Mesendoderm (in vitro differentiated cells): ENCODE results near the gene KRT17.

Experiments
- DNase-seq: peaks from one replicate; pipeline ENCODE4 v3.0.0; 2013
- H2AK5ac ChIP-seq: 2 replicates; pipeline ENCODE4 v1.6.1; 2013; ENCODE audit warnings: low read length, inconsistent platforms
- H2BK120ac ChIP-seq: 2 replicates; pipeline ENCODE4 v1.6.1; 2013; ENCODE audit warnings: low read depth, mild to moderate bottlenecking, low read length, moderate library complexity, mixed read lengths
- H2BK15ac ChIP-seq: replicated peaks from 2 replicates; pipeline ENCODE4 v1.6.1; 2013; ENCODE audit warnings: low read depth, mild to moderate bottlenecking, moderate library complexity
- H2BK5ac ChIP-seq: 2 replicates; pipeline ENCODE4 v1.6.1; 2013; ENCODE audit warnings: low read length, inconsistent platforms
- H3K18ac ChIP-seq: 2 replicates; pipeline ENCODE4 v1.6.1; 2013; ENCODE audit warnings: mild to moderate bottlenecking, low read length, mixed read lengths
- H3K23ac ChIP-seq: one replicate; pipeline ENCODE4 v1.6.1; 2013; ENCODE audit warnings: low read length
- H3K27ac ChIP-seq: 2 replicates; pipeline ENCODE4 v1.5.1; 2013; ENCODE audit warnings: low read depth, mild to moderate bottlenecking, inconsistent platforms, low read length, moderate library complexity
- H3K27me3 ChIP-seq: 2 replicates; pipeline ENCODE4 v1.6.1; 2013; ENCODE audit warnings: low read length, control low read depth, mild to moderate bottlenecking, inconsistent platforms; ENCODE audit not compliant: insufficient read depth, poor library complexity
- H3K36me3 ChIP-seq: 2 replicates; pipeline ENCODE4 v1.6.1; 2013; ENCODE audit warnings: low read length, inconsistent platforms; ENCODE audit not compliant: control insufficient read depth, insufficient read depth
- H3K4ac ChIP-seq: one replicate; pipeline ENCODE4 v1.6.1; 2013; ENCODE audit warnings: low read depth, mild to moderate bottlenecking, low read length, moderate library complexity
- H3K4me1 ChIP-seq: 2 replicates; pipeline ENCODE4 v1.6.1; 2013; ENCODE audit warnings: low read depth, low read length, inconsistent platforms; ENCODE audit not compliant: control insufficient read depth
- H3K4me2 ChIP-seq: 2 replicates; pipeline ENCODE4 v1.6.1; 2013; ENCODE audit warnings: low read length
- H3K4me3 ChIP-seq: 2 replicates; pipeline ENCODE4 v1.5.1; 2013; ENCODE audit warnings: mild to moderate bottlenecking, low read length
- H3K56ac ChIP-seq: one replicate; pipeline ENCODE4 v1.6.1; 2013; ENCODE audit warnings: low read length
- H3K79me1 ChIP-seq: 2 replicates; pipeline ENCODE4 v1.6.1; 2013; ENCODE audit warnings: low read length, inconsistent platforms
- H3K79me2 ChIP-seq: 2 replicates; pipeline ENCODE4 v1.6.1; 2013; ENCODE audit warnings: mild to moderate bottlenecking, low read length; ENCODE audit not compliant: control insufficient read depth, insufficient read depth
- H3K9ac ChIP-seq: 2 replicates; pipeline ENCODE4 v1.6.1; 2013; ENCODE audit warnings: low read length, inconsistent platforms
- H4K5ac ChIP-seq: one replicate; pipeline ENCODE4 v1.6.1; 2013; ENCODE audit warnings: low read length
- H4K8ac ChIP-seq: one replicate; pipeline ENCODE4 v1.6.1; 2013; ENCODE audit warnings: low read depth, mild to moderate bottlenecking, control low read depth, low read length, moderate library complexity
- WGBS: extraction: QIAGEN DNeasy Blood & Tissue Kit; methylation state at CpG from one replicate; pipeline ENCODE4 v1.1.7; 2013; ENCODE audit warnings: low lambda C conversion rate, missing lambda C conversion rate; ENCODE audit not compliant: insufficient coverage; ENCODE audit errors: extremely low coverage; 5-methylcytosine and 5-hydroxymethylcytosine counted together

The KRT17 gene

GRCh38 chr17:41571561-41572434 is 52.6 kb downstream of the KRT17 start, which contains the start of gene KRT9:
KRT9 (minus strand) TSS chr17:41572059; CDS start chr17:41571992, 67 bp downstream.
- Histone ChIP-seq H3K56ac (no peak within 1 kb of the TSS), H2BK15ac (no peak within 1 kb of the TSS), H3K4me3 (no peak within 1 kb of the TSS), H3K9ac (no peak within 1 kb of the TSS), H3K27me3 (no peaks in the 10 kb centered on the region), H3K79me2 (no peaks in the 10 kb centered on the region), H2BK5ac (no peak within 1 kb of the TSS), H3K23ac (no peak within 1 kb of the TSS), H3K36me3 (no peaks in the 10 kb centered on the region), H3K4me1 (no peaks in the 10 kb centered on the region), H3K18ac (no peak within 1 kb of the TSS), H2BK120ac (no peak within 1 kb of the TSS), H3K4me2 (no peak within 1 kb of the TSS), H4K8ac (no peak within 1 kb of the TSS), H3K79me1 (no peaks in the 10 kb centered on the region), H4K5ac (no peak within 1 kb of the TSS), H3K4ac (no peak within 1 kb of the TSS), H3K27ac (no peak within 1 kb of the TSS), H2AK5ac (no peak within 1 kb of the TSS)
- no CpG with 5 or more reads among the region's 24 CpGs for WGBS
- DNase-seq, result no peak
